H9 (cell line): ENCODE results near the gene GSTM3. TPM values are rescaled to one million over a fixed set of nuclear protein-coding genes. Genes with fewer than 3 reads are reported as not detected.

Source experiments
- DNase-seq: peaks from one replicate; pipeline ENCODE4 v3.0.0-alpha.2; 2017
- H2AFZ ChIP-seq: one replicate; pipeline ENCODE4 v1.6.1; 2013; ENCODE audit warnings: mild to moderate bottlenecking, low read length, control low read depth, moderate library complexity
- H2AK5ac ChIP-seq: 2 replicates; pipeline ENCODE4 v1.6.1; 2013; ENCODE audit warnings: low read length, control low read depth, mixed read lengths; ENCODE audit not compliant: insufficient read length
- H2BK120ac ChIP-seq: one replicate; pipeline ENCODE4 v1.6.1; 2013; ENCODE audit warnings: low read depth, mild to moderate bottlenecking, low read length, control low read depth, inconsistent platforms; ENCODE audit not compliant: poor library complexity, severe bottlenecking
- H2BK12ac ChIP-seq: 2 replicates; pipeline ENCODE4 v1.6.1; 2013; ENCODE audit warnings: low read length, control low read depth, mixed read lengths, low read depth; ENCODE audit not compliant: insufficient read length
- H2BK15ac ChIP-seq: 2 replicates; pipeline ENCODE4 v1.6.1; 2013; ENCODE audit warnings: low read depth, low read length, control low read depth
- H2BK20ac ChIP-seq: one replicate; pipeline ENCODE4 v1.6.1; 2013; ENCODE audit warnings: low read depth, mild to moderate bottlenecking, low read length, control low read depth, inconsistent platforms; ENCODE audit not compliant: poor library complexity, severe bottlenecking
- H2BK5ac ChIP-seq: 2 replicates; pipeline ENCODE4 v1.6.1; 2013; ENCODE audit warnings: low read length, control low read depth, mixed read lengths; ENCODE audit not compliant: insufficient read length
- H3K14ac ChIP-seq: 2 replicates; pipeline ENCODE4 v1.6.1; 2013; ENCODE audit warnings: low read length, control low read depth; ENCODE audit not compliant: insufficient read depth
- H3K18ac ChIP-seq: 2 replicates; pipeline ENCODE4 v1.6.1; 2013; ENCODE audit warnings: low read depth, mild to moderate bottlenecking, mixed read lengths, low read length, control low read depth; ENCODE audit not compliant: insufficient read length
- H3K23ac ChIP-seq: 2 replicates; pipeline ENCODE4 v1.6.1; 2013; ENCODE audit warnings: low read length, control low read depth, mixed read lengths, low read depth; ENCODE audit not compliant: insufficient read length
- H3K23me2 ChIP-seq: 2 replicates; pipeline ENCODE4 v1.6.1; 2013; ENCODE audit warnings: low read depth, mild to moderate bottlenecking, mixed read lengths, low read length, control low read depth; ENCODE audit not compliant: insufficient read length, poor library complexity, severe bottlenecking
- H3K27ac ChIP-seq: 2 replicates; pipeline ENCODE4 v1.5.1; 2013; ENCODE audit warnings: low read length, control low read depth, mixed read lengths, low read depth; ENCODE audit not compliant: insufficient read length
- H3K27me3 ChIP-seq: 2 replicates; pipeline ENCODE4 v1.6.1; 2013; ENCODE audit warnings: low read length, control low read depth, inconsistent platforms; ENCODE audit not compliant: insufficient read depth
- H3K4ac ChIP-seq: 2 replicates; pipeline ENCODE4 v1.6.1; 2013; ENCODE audit warnings: low read depth, mild to moderate bottlenecking, control low read depth, inconsistent platforms, low read length, moderate library complexity
- H3K4me1 ChIP-seq: 2 replicates; pipeline ENCODE4 v1.6.1; 2013; ENCODE audit warnings: low read length, control low read depth, inconsistent platforms; ENCODE audit not compliant: insufficient read depth
- H3K4me2 ChIP-seq: 2 replicates; pipeline ENCODE4 v1.6.1; 2013; ENCODE audit warnings: low read length, control low read depth, mixed read lengths; ENCODE audit not compliant: insufficient read length, insufficient read depth
- H3K56ac ChIP-seq: 2 replicates; pipeline ENCODE4 v1.6.1; 2013; ENCODE audit warnings: low read depth, mild to moderate bottlenecking, mixed read lengths, low read length, control low read depth; ENCODE audit not compliant: insufficient read length
- H3K79me1 ChIP-seq: 2 replicates; pipeline ENCODE4 v1.6.1; 2013; ENCODE audit warnings: low read depth, mild to moderate bottlenecking, moderate library complexity, low read length, control low read depth, inconsistent platforms; ENCODE audit not compliant: insufficient read depth, poor library complexity, severe bottlenecking
- H3K79me2 ChIP-seq: 2 replicates; pipeline ENCODE4 v1.6.1; 2013; ENCODE audit warnings: low read length, control low read depth, inconsistent platforms; ENCODE audit not compliant: insufficient read depth
- H3K9ac ChIP-seq: 2 replicates; pipeline ENCODE4 v1.6.1; 2013; ENCODE audit warnings: low read length, control low read depth, mixed read lengths; ENCODE audit not compliant: insufficient read length; ENCODE audit errors: extremely low read depth
- H3K9me3 ChIP-seq: one replicate; pipeline ENCODE4 v1.6.1; 2013; ENCODE audit warnings: low read depth, low read length, inconsistent platforms; ENCODE audit not compliant: control insufficient read depth
- H3T11ph ChIP-seq: one replicate; pipeline ENCODE4 v1.6.1; 2013; ENCODE audit warnings: mild to moderate bottlenecking, low read length, control low read depth, inconsistent platforms
- H4K20me1 ChIP-seq: one replicate; pipeline ENCODE4 v1.6.1; 2013; ENCODE audit not compliant: control insufficient read depth, insufficient read length, insufficient read depth
- H4K5ac ChIP-seq: 2 replicates; pipeline ENCODE4 v1.6.1; 2013; ENCODE audit warnings: low read depth, mild to moderate bottlenecking, mixed read lengths, low read length, control low read depth; ENCODE audit not compliant: insufficient read length
- H4K8ac ChIP-seq: replicated peaks from 2 replicates; pipeline ENCODE4 v1.6.1; 2013; ENCODE audit warnings: low read length, control low read depth, mixed read lengths, low read depth; ENCODE audit not compliant: insufficient read length
- H4K91ac ChIP-seq: 2 replicates; pipeline ENCODE4 v1.6.1; 2013; ENCODE audit warnings: low read depth, mild to moderate bottlenecking, moderate library complexity, mixed read lengths, low read length, control low read depth; ENCODE audit not compliant: insufficient read length
- H3K27ac Mint-ChIP-seq, 3 experiments: 2 replicates in 2 of 3; 3 replicates in 1 of 3; pipeline ENCODE4 v1.8.0; 2020 to 2021; ENCODE audit warnings: mixed read lengths in 3 of 3, mild to moderate bottlenecking in 1 of 3, moderate library complexity in 1 of 3
- H3K27me3 Mint-ChIP-seq: 2 replicates; pipeline ENCODE4 v1.8.0; 2021; ENCODE audit warnings: low read depth, mild to moderate bottlenecking, moderate library complexity, mixed read lengths
- H3K36me3 Mint-ChIP-seq, 3 experiments: 2 replicates in 2 of 3; 3 replicates in 1 of 3; pipeline ENCODE4 v1.8.0; 2020 to 2021; ENCODE audit warnings: low read depth in 3 of 3, mixed read lengths in 3 of 3; ENCODE audit not compliant: insufficient read depth in 1 of 3
- H3K4me1 Mint-ChIP-seq, 2 experiments: 2 replicates each; pipeline ENCODE4 v1.8.0; 2020; ENCODE audit warnings: mixed read lengths in 2 of 2
- H3K4me3 Mint-ChIP-seq, 2 experiments: 2 replicates in 1 of 2; 3 replicates in 1 of 2; pipeline ENCODE4 v1.8.0; 2020 to 2021; ENCODE audit warnings: mild to moderate bottlenecking in 2 of 2, mixed read lengths in 2 of 2, moderate library complexity in 1 of 2
- H3K9me3 Mint-ChIP-seq, 2 experiments: 2 replicates in 1 of 2; 3 replicates in 1 of 2; pipeline ENCODE4 v1.8.0; 2020; ENCODE audit warnings: mild to moderate bottlenecking in 2 of 2, mixed read lengths in 2 of 2, moderate library complexity in 1 of 2
- WGBS: extraction: QIAGEN DNeasy Blood & Tissue Kit; methylation state at CpG from one replicate; pipeline ENCODE4 v1.1.7; 2013; ENCODE audit warnings: missing lambda C conversion rate, low lambda C conversion rate, mixed read lengths; ENCODE audit not compliant: insufficient read length; ENCODE audit errors: extremely low coverage; 5-methylcytosine and 5-hydroxymethylcytosine counted together
- total RNA-seq: library from RNA; stranded (reverse); gene quantifications from 2 replicates; pipeline ENCODE4 v1.2.1, GENCODE V29; 2021
- TF ChIP-seq, protein P1 (sequence below): fragments of 200-600 bp; sonication (generic); conservative IDR thresholded peaks from 3 replicates; pipeline ENCODE4 v1.8.0; 2021; ENCODE audit warnings: antibody characterized with exemption, mild to moderate bottlenecking

The GSTM3 gene
- total RNA-seq, 1 experiment from 2014 or later, result 3.5 TPM

- Histone ChIP-seq H2BK12ac (no peak overlapping the region), H3T11ph (no peak overlapping the region), H3K9ac (no peak overlapping the region), H3K79me2 (no peaks in the 10 kb centered on the region), H3K23me2 (no peaks in the 10 kb centered on the region), H3K4ac (no peak overlapping the region), H4K5ac (no peak overlapping the region), H2AK5ac (no peak overlapping the region), H4K20me1 (no peaks in the 10 kb centered on the region), H3K56ac (no peak overlapping the region), H4K91ac (no peak overlapping the region), H3K79me1 (no peaks in the 10 kb centered on the region), H3K23ac (no peak overlapping the region), H3K4me2 (no peak overlapping the region), H2BK20ac (no peak overlapping the region), H3K4me1 (no peaks in the 10 kb centered on the region), H3K18ac (no peak overlapping the region), H3K27ac (no peak overlapping the region), H3K27me3 (peaks cover 3% of the 10 kb centered on the region; the same call in 1 of the 2 replicates), H4K8ac (no peak overlapping the region), H2BK5ac (no peak overlapping the region), H3K9me3 (no peaks in the 10 kb centered on the region), H2AFZ (no peak overlapping the region), H2BK120ac (no peak overlapping the region), H2BK15ac (no peak overlapping the region), H3K14ac (no peak overlapping the region)
- no peak overlapping the region for H3K27ac Mint-ChIP-seq
- WGBS, result no CpG with 5 or more reads among the region's 6 CpGs
- peaks cover 5 to 8% of the 10 kb centered on the region in 2 experiments for H3K4me1 Mint-ChIP-seq
- H3K27me3 Mint-ChIP-seq, result peaks cover 23% of the 10 kb centered on the region
- TF ChIP-seq, protein P1, sequence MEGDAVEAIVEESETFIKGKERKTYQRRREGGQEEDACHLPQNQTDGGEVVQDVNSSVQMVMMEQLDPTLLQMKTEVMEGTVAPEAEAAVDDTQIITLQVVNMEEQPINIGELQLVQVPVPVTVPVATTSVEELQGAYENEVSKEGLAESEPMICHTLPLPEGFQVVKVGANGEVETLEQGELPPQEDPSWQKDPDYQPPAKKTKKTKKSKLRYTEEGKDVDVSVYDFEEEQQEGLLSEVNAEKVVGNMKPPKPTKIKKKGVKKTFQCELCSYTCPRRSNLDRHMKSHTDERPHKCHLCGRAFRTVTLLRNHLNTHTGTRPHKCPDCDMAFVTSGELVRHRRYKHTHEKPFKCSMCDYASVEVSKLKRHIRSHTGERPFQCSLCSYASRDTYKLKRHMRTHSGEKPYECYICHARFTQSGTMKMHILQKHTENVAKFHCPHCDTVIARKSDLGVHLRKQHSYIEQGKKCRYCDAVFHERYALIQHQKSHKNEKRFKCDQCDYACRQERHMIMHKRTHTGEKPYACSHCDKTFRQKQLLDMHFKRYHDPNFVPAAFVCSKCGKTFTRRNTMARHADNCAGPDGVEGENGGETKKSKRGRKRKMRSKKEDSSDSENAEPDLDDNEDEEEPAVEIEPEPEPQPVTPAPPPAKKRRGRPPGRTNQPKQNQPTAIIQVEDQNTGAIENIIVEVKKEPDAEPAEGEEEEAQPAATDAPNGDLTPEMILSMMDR, result no peak; the same call in 2 of the 3 replicates
- DNase-seq, result no peak
- H3K36me3 Mint-ChIP-seq, result no peaks in the 10 kb centered on the region
- H3K9me3 Mint-ChIP-seq, result no peaks in the 10 kb centered on the region
- no peak overlapping the region for H3K4me3 Mint-ChIP-seq
These were observed 33.2 kb upstream of the GSTM3 start for GRCh38 chr1:109773900-109774485.
